ENCODE measurements around the gene SLC6A15.

The SLC6A15 gene

GRCh38 chr12:84874125-84874824 lies 38.3 kb downstream of the SLC6A15 start:
- no peak overlapping the region for H3K4me3 ChIP-seq (replicated peaks; ENCODE audit: insufficient read depth, low read length)
- DNase-seq (ENCODE audit: low read depth in 1 of 2, low spot score in 1 of 2) = peak; percentile 2 to 13
- TF ChIP-seq SPI1 (IDR thresholded peaks at IDR 0.05; ENCODE audit: borderline replicate concordance, low read depth) = no peak
- no peak for TF ChIP-seq GABPA (IDR thresholded peaks at IDR 0.05; ENCODE audit: low read depth)
- TF ChIP-seq POLR2AphosphoS5 (IDR thresholded peaks at IDR 0.05; ENCODE audit: low read depth) = no peak
- TF ChIP-seq REST (IDR thresholded peaks at IDR 0.05; ENCODE audit: insufficient replicate concordance, low read depth) = no peak
- TF ChIP-seq, protein P1, sequence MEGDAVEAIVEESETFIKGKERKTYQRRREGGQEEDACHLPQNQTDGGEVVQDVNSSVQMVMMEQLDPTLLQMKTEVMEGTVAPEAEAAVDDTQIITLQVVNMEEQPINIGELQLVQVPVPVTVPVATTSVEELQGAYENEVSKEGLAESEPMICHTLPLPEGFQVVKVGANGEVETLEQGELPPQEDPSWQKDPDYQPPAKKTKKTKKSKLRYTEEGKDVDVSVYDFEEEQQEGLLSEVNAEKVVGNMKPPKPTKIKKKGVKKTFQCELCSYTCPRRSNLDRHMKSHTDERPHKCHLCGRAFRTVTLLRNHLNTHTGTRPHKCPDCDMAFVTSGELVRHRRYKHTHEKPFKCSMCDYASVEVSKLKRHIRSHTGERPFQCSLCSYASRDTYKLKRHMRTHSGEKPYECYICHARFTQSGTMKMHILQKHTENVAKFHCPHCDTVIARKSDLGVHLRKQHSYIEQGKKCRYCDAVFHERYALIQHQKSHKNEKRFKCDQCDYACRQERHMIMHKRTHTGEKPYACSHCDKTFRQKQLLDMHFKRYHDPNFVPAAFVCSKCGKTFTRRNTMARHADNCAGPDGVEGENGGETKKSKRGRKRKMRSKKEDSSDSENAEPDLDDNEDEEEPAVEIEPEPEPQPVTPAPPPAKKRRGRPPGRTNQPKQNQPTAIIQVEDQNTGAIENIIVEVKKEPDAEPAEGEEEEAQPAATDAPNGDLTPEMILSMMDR (IDR thresholded peaks at IDR 0.05; ENCODE audit: insufficient read depth, low read length) = peak; percentile 67
- no peak overlapping the region for H3K27ac ChIP-seq (replicated peaks)
- H3K27me3 ChIP-seq (ENCODE audit: insufficient read depth, poor library complexity, severe bottlenecking) = no peaks in the 10 kb centered on the region

DNA sequence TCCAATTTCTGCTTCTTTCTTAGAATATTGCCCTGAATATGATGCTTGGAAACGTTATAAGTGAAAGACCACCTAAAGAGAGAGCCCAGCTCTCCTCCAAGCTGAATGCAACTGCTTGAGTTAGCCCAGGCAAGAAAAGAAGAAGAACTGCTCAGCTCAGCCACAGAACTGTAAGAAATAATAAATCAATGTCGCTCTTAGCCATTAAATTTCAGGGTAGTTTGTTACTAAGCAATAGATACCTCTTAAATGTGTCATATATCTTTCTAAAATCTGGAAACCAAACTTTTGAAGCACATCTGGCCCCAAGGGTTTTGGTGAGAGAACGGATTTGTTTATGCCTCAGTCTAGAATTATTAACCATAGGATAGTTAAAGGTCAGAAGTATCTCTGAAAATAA lies 50.4 kb downstream of the SLC6A15 start:
- no peak overlapping the region for H3K4me3 ChIP-seq (replicated peaks; ENCODE audit: insufficient read depth, low read length)
- DNase-seq (ENCODE audit: low read depth in 1 of 2, low spot score in 1 of 2) = no peak
- no peaks in the 10 kb centered on the region for H3K27me3 ChIP-seq (ENCODE audit: insufficient read depth, poor library complexity, severe bottlenecking)
- no peak overlapping the region for H3K27ac ChIP-seq (replicated peaks)
- no peak for TF ChIP-seq REST (IDR thresholded peaks at IDR 0.05; ENCODE audit: insufficient replicate concordance, low read depth)
- no peak for TF ChIP-seq POLR2AphosphoS5 (IDR thresholded peaks at IDR 0.05; ENCODE audit: low read depth)
- TF ChIP-seq SPI1 (IDR thresholded peaks at IDR 0.05; ENCODE audit: borderline replicate concordance, low read depth) = no peak
- TF ChIP-seq, protein P1 (IDR thresholded peaks at IDR 0.05; ENCODE audit: insufficient read depth, low read length) = no peak
- no peak for TF ChIP-seq GABPA (IDR thresholded peaks at IDR 0.05; ENCODE audit: low read depth)

DNA sequence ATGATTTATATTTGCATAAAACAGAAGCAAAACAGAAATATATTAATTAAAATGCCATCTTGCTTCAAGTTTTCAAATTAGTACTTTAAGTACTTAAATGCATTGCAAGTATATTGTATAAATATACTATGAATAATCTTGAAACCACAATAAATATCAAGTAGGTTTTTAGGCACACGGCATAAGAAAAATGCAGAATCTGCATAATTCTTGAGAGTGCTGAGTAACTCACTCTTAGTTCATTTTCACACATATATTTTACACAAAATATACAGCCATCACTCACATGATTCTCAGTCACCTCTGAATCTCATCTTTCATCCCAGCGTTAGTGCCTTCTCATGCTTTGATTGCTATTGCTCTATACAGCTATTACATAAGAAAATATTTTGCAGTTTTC lies 51.9 kb downstream of the SLC6A15 start:
- no peak overlapping the region for H3K27ac ChIP-seq (replicated peaks)
- DNase-seq (ENCODE audit: low read depth in 1 of 2, low spot score in 1 of 2) = no peak
- no peaks in the 10 kb centered on the region for H3K27me3 ChIP-seq (ENCODE audit: insufficient read depth, poor library complexity, severe bottlenecking)
- TF ChIP-seq, protein P1 (IDR thresholded peaks at IDR 0.05; ENCODE audit: insufficient read depth, low read length) = no peak
- TF ChIP-seq REST (IDR thresholded peaks at IDR 0.05; ENCODE audit: insufficient replicate concordance, low read depth) (no peak), SPI1 (IDR thresholded peaks at IDR 0.05; ENCODE audit: borderline replicate concordance, low read depth) (no peak), POLR2AphosphoS5 (IDR thresholded peaks at IDR 0.05; ENCODE audit: low read depth) (no peak), GABPA (IDR thresholded peaks at IDR 0.05; ENCODE audit: low read depth) (no peak)
- H3K4me3 ChIP-seq (replicated peaks; ENCODE audit: insufficient read depth, low read length) = no peak overlapping the region
